ENCODE measurements around the gene ZNRF4.

DNA sequence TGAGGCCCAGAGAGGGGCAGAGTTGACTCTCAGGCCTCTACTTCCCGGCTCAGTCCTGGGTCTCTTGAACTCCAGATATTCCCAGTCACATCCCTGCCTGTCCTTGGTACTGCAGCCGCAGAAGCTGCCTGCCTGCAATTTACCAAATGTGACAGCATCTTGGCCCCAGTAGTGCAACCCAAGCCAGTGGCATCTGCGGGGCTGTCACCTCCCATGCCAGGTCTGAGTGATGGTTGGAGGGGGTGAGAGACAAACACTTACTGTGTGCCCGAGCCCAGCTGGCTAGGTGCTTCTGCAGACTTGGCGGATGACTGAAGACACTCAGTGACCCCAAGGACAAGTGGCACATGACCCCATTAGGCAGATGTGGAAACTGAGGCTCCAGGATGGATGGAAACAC is 18.4 kb downstream of the ZNRF4 start:
- TF ChIP-seq, protein P1, sequence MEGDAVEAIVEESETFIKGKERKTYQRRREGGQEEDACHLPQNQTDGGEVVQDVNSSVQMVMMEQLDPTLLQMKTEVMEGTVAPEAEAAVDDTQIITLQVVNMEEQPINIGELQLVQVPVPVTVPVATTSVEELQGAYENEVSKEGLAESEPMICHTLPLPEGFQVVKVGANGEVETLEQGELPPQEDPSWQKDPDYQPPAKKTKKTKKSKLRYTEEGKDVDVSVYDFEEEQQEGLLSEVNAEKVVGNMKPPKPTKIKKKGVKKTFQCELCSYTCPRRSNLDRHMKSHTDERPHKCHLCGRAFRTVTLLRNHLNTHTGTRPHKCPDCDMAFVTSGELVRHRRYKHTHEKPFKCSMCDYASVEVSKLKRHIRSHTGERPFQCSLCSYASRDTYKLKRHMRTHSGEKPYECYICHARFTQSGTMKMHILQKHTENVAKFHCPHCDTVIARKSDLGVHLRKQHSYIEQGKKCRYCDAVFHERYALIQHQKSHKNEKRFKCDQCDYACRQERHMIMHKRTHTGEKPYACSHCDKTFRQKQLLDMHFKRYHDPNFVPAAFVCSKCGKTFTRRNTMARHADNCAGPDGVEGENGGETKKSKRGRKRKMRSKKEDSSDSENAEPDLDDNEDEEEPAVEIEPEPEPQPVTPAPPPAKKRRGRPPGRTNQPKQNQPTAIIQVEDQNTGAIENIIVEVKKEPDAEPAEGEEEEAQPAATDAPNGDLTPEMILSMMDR (IDR thresholded peaks at IDR 0.05), result no peak
- TF ChIP-seq POLR2A (IDR thresholded peaks at IDR 0.05), result no peak
